NCI-H1436 treated with DMSO at 0.1 percent for 48 hours (cell line): ENCODE data around the gene COL19A1.

Experiments used
- DNase-seq: peaks from one replicate; lab custom pipeline; 2025; lab: John Stamatoyannopoulos, UW

COL19A1 gene

GRCh38 chr6:70171236-70171635 lies 304.9 kb downstream of the COL19A1 start:
- no peak for DNase-seq

GRCh38 chr6:70172252-70172651 lies 305.9 kb downstream of the COL19A1 start:
- no peak for DNase-seq

- DNase-seq: no peak
These were observed 309.4 kb downstream of the COL19A1 start for GRCh38 chr6:70175770-70176169.

GRCh38 chr6:70176842-70177550 lies 310.6 kb downstream of the COL19A1 start:
- DNase-seq: no peak

- no peak for DNase-seq
These were observed 314.0 kb downstream of the COL19A1 start for GRCh38 chr6:70180183-70180900.

- no peak for DNase-seq
These were observed 314.7 kb downstream of the COL19A1 start for GRCh38 chr6:70180901-70181599.

- no peak for DNase-seq
These were observed 317.2 kb downstream of the COL19A1 start for GRCh38 chr6:70183538-70183937.

- no peak for DNase-seq
These were observed 318.4 kb downstream of the COL19A1 start for GRCh38 chr6:70184723-70185122.

GRCh38 chr6:70186461-70186860 lies 320.1 kb downstream of the COL19A1 start:
- no peak for DNase-seq

- DNase-seq: no peak
These were observed 321.8 kb downstream of the COL19A1 start for GRCh38 chr6:70188202-70188601.

- no peak for DNase-seq
These were observed 328.1 kb downstream of the COL19A1 start for GRCh38 chr6:70194421-70194820.

GRCh38 chr6:70196531-70196930 lies 330.2 kb downstream of the COL19A1 start:
- DNase-seq: no peak

- no peak for DNase-seq
These were observed 332.4 kb downstream of the COL19A1 start for GRCh38 chr6:70198785-70199184.

- no peak for DNase-seq
These were observed 342.0 kb downstream of the COL19A1 start for GRCh38 chr6:70208235-70208790.

GRCh38 chr6:70210462-70210861 lies 344.1 kb downstream of the COL19A1 start:
- DNase-seq: no peak

- DNase-seq: no peak
These were observed 349.2 kb downstream of the COL19A1 start for GRCh38 chr6:70215460-70216108.

GRCh38 chr6:70216767-70217166 lies 350.4 kb downstream of the COL19A1 start:
- no peak for DNase-seq

- no peak for DNase-seq
These were observed 353.7 kb downstream of the COL19A1 start for GRCh38 chr6:70219943-70220613.

- no peak for DNase-seq
These were observed 354.8 kb downstream of the COL19A1 start for GRCh38 chr6:70221025-70221714.

GRCh38 chr6:70221715-70222438 lies 355.5 kb downstream of the COL19A1 start:
- no peak for DNase-seq
